B cell (primary cell): Measurements from ENCODE around the gene BRICD5. TPM values are rescaled to one million over a fixed set of nuclear protein-coding genes. Genes with fewer than 3 reads are reported as not detected.

Experiments used
- ATAC-seq: fragments of 200-7000 bp; cut with Tn5 transposase; one replicate; pipeline ENCODE4 v1.10.0; 2021; ENCODE audit warnings: low read depth, mild to moderate bottlenecking, moderate number of reproducible peaks, moderate library complexity
- CTCF ChIA-PET: fragments of 350-600 bp; sonication (Branson Sonifier 250); formaldehyde crosslinking; loops from one replicate; lab custom pipeline; 2021; ENCODE audit warnings: antibody characterized with exemption, inconsistent platforms; lab: Charles Lee
- POLR2A ChIA-PET: fragments of 350-600 bp; sonication (Branson Sonifier 250); formaldehyde crosslinking; loops from one replicate; lab custom pipeline; 2021; ENCODE audit warnings: antibody characterized with exemption; lab: Charles Lee
- DNase-seq: peaks from one replicate; pipeline ENCODE4 v3.0.0; 2013
- H2AFZ ChIP-seq: 2 replicates; pipeline ENCODE4 v1.6.1; 2012; ENCODE audit warnings: mild to moderate bottlenecking, low read depth, low read length; ENCODE audit not compliant: insufficient read depth, poor library complexity, severe bottlenecking
- H3K27ac ChIP-seq, 2 donors: 1 replicate in 1 of 2; 2 replicates in 1 of 2; pipeline ENCODE4 v1.5.1; 2012 to 2013; ENCODE audit warnings: low read length in 2 of 2, mild to moderate bottlenecking in 2 of 2, moderate library complexity in 1 of 2
- H3K27me3 ChIP-seq, 4 experiments: fragments of 200-600 bp in 1 of 4; sonication (generic) in 1 of 4; replicated peaks in 1 of 4; 1 replicate in 2 of 4; 2 replicates in 2 of 4; pipeline versions ENCODE4 v1.6.1 to v1.7.0; 2013 to 2016; ENCODE audit warnings: low read length in 3 of 4, mild to moderate bottlenecking in 2 of 4, mixed read lengths in 1 of 4, moderate library complexity in 1 of 4; ENCODE audit not compliant: insufficient read depth in 4 of 4, control insufficient read depth in 3 of 4; ENCODE audit errors: control extremely low read depth in 1 of 4
- H3K36me3 ChIP-seq, 2 experiments: replicated peaks in 1 of 2; 1 replicate in 1 of 2; 2 replicates in 1 of 2; pipeline versions ENCODE4 v1.6.1 to v1.7.1; 2013; ENCODE audit warnings: low read length in 1 of 2; ENCODE audit not compliant: insufficient read depth in 2 of 2, control insufficient read depth in 1 of 2; ENCODE audit errors: control extremely low read depth in 1 of 2, extremely low read depth in 1 of 2
- H3K4me1 ChIP-seq, 2 donors: fragments of 200-600 bp in 1 of 2; sonication (generic) in 1 of 2; 1 replicate in 1 of 2; 2 replicates in 1 of 2; pipeline versions ENCODE4 v1.5.1 to v1.6.1; 2013 to 2017; ENCODE audit warnings: low read length in 2 of 2; ENCODE audit not compliant: control insufficient read depth in 2 of 2, insufficient read depth in 2 of 2
- H3K4me2 ChIP-seq: replicated peaks from 2 replicates; pipeline ENCODE3; 2012; ENCODE audit warnings: mild to moderate bottlenecking, low read depth, low read length; ENCODE audit not compliant: poor library complexity, severe bottlenecking
- H3K4me3 ChIP-seq, 5 experiments: fragments of 200-600 bp in 1 of 5; sonication (generic) in 1 of 5; 1 replicate in 3 of 5; 2 replicates in 2 of 5; pipeline versions ENCODE4 v1.5.1 to v1.7.0; 2011 to 2016; ENCODE audit warnings: low read length in 4 of 5, mild to moderate bottlenecking in 4 of 5, low read depth in 2 of 5, control low read depth in 1 of 5, moderate library complexity in 1 of 5; ENCODE audit not compliant: insufficient read depth in 1 of 5; ENCODE audit errors: control extremely low read depth in 1 of 5, extremely low read depth in 1 of 5
- H3K79me2 ChIP-seq: fragments of 200-600 bp; sonication (generic); one replicate; pipeline ENCODE4 v1.6.0; 2016; ENCODE audit warnings: low read length; ENCODE audit not compliant: control insufficient read depth, insufficient read depth
- H3K9ac ChIP-seq: fragments of 200-600 bp; sonication (generic); 2 replicates; pipeline ENCODE4 v1.6.1; 2017; ENCODE audit warnings: mild to moderate bottlenecking, low read length, moderate library complexity
- H3K9me3 ChIP-seq, 3 donors: one replicate each; pipeline versions ENCODE4 v1.6.1 to v1.7.1; 2013; ENCODE audit warnings: low read length in 2 of 3; ENCODE audit not compliant: control insufficient read depth in 2 of 3, insufficient read depth in 1 of 3; ENCODE audit errors: control extremely low read depth in 1 of 3
- H4K20me1 ChIP-seq: 2 replicates; pipeline ENCODE4 v1.6.0; 2012; ENCODE audit warnings: mild to moderate bottlenecking, low read length; ENCODE audit not compliant: insufficient read depth, control insufficient read depth, poor library complexity, severe bottlenecking
- H3K27ac Mint-ChIP-seq: one replicate; pipeline ENCODE4 v1.8.0; 2021; ENCODE audit warnings: mixed read lengths
- H3K27me3 Mint-ChIP-seq: one replicate; pipeline ENCODE4 v1.8.0; 2021; ENCODE audit warnings: mixed read lengths
- H3K4me1 Mint-ChIP-seq: one replicate; pipeline ENCODE4 v1.8.0; 2021; ENCODE audit warnings: mixed read lengths
- H3K4me3 Mint-ChIP-seq: one replicate; pipeline ENCODE4 v1.8.0; 2021; ENCODE audit warnings: mixed read lengths
- H3K9me3 Mint-ChIP-seq: one replicate; pipeline ENCODE4 v1.8.0; 2022; ENCODE audit warnings: mixed read lengths; ENCODE audit not compliant: insufficient read depth
- EZH2 ChIP-seq: IDR thresholded peaks from 2 replicates; pipeline ENCODE4 v1.6.1; 2012; ENCODE audit warnings: borderline replicate concordance, low read depth, mild to moderate bottlenecking, moderate library complexity, low read length; ENCODE audit not compliant: insufficient read depth, poor library complexity, severe bottlenecking
- WGBS: methylation state at CpG from one replicate; pipeline ENCODE4 v1.1.5; 2013; ENCODE audit warnings: missing lambda C conversion rate; ENCODE audit not compliant: insufficient coverage; 5-methylcytosine and 5-hydroxymethylcytosine counted together
- intact Hi-C: fragments of 100-400 bp; cut with micrococcal nuclease; formaldehyde crosslinking; loops from one replicate; pipeline ENCODE4 v1.10.0; 2022
- polyA plus RNA-seq: library from polyadenylated mRNA; depleted of rRNA; stranded (reverse); fragments of >200 nt; gene quantifications from 2 replicates; pipeline ENCODE4 v1.2.3, GENCODE V29; 2012
- total RNA-seq, 2 donors: library from RNA; stranded (reverse); fragments of 120-200 nt in 1 of 2; gene quantifications; 1 replicate in 1 of 2; 2 replicates in 1 of 2; pipeline versions ENCODE4 v1.2.3 to v1.2.4, GENCODE V29; 2013 to 2022
- TF ChIP-seq, protein P1 (sequence below): fragments of 200-600 bp; IDR thresholded peaks from one replicate; pipeline ENCODE4 v1.8.0; 2022; ENCODE audit warnings: antibody characterized with exemption, mild to moderate bottlenecking

BRICD5 gene
- total and polyA plus RNA-seq, 2 donors (not counting 1 experiment from before 2014, with no cell fraction given): 11.9 to 18.3 TPM

DNA sequence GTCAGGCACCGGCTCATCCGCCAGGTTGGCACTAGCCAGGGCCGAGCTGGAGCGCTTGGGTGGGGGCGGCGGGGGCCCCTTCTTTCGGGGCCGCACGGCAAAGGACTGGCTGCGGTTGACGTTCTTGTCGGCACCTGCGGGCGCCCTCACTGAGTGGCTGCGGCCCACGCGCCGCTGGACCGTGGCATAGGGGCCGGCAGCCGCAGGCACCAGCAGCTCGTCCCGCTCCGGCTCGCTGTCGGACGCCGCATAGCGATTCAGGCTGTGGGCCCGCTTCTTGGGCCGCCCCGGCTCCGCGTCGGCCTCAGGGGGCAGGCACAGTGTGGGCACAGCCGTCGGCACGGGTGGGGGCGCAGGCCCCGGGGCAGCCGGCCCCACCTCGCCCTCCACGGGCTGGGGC lies 30.2 kb downstream of the BRICD5 start:
- no peaks in the 10 kb centered on the region for H4K20me1 ChIP-seq
- no peak overlapping the region for H3K4me2 ChIP-seq
- Mint-ChIP-seq H3K27me3 (no peaks in the 10 kb centered on the region), H3K4me1 (peaks cover 7% of the 10 kb centered on the region), H3K9me3 (no peaks in the 10 kb centered on the region), H3K4me3 (no peak overlapping the region), H3K27ac (no peak overlapping the region)
- no peaks in the 10 kb centered on the region for H3K79me2 ChIP-seq
- H3K4me3 ChIP-seq: no peak overlapping the region
- H3K4me1 ChIP-seq: no peaks in the 10 kb centered on the region
- no peaks in the 10 kb centered on the region for H3K27me3 ChIP-seq
- intact Hi-C loops: no loop called here
- no peak overlapping the region for H3K9ac ChIP-seq
- ChIA-PET POLR2A (no interaction called here), CTCF (no interaction called here)
- H2AFZ ChIP-seq: no peak overlapping the region
- no peak for TF ChIP-seq EZH2
- TF ChIP-seq, protein P1, sequence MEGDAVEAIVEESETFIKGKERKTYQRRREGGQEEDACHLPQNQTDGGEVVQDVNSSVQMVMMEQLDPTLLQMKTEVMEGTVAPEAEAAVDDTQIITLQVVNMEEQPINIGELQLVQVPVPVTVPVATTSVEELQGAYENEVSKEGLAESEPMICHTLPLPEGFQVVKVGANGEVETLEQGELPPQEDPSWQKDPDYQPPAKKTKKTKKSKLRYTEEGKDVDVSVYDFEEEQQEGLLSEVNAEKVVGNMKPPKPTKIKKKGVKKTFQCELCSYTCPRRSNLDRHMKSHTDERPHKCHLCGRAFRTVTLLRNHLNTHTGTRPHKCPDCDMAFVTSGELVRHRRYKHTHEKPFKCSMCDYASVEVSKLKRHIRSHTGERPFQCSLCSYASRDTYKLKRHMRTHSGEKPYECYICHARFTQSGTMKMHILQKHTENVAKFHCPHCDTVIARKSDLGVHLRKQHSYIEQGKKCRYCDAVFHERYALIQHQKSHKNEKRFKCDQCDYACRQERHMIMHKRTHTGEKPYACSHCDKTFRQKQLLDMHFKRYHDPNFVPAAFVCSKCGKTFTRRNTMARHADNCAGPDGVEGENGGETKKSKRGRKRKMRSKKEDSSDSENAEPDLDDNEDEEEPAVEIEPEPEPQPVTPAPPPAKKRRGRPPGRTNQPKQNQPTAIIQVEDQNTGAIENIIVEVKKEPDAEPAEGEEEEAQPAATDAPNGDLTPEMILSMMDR: no peak
- H3K27ac ChIP-seq: no peak overlapping the region
- ATAC-seq (no peak), DNase-seq (no peak)
- H3K36me3 ChIP-seq: peaks cover 0 to 9% of the 10 kb centered on the region in 2 experiments
- WGBS: 96% methylated on average over 43 of the region's 43 CpGs
- H3K9me3 ChIP-seq: no peaks in the 10 kb centered on the region

DNA sequence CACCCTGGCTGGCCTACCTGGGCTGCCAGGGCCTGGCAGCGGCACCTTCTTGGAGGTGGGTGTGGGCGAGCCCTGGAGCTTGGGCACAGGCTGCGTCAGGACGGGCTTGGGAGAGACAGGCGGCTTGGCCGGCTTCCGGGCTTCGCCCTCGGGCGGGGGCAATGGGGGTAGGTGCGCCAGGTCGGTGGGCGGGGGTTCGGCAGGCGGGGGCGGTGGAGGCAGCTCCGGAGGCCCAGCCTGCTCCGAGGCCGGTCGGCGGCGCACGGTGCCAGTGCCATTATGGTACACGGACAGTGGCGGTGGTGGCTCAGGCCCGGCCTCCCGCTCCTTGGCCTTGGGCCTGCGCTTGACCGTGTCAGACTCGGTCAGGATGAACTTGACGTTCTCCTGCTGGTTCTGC lies 31.1 kb downstream of the BRICD5 start:
- H3K36me3 ChIP-seq: peaks cover 0 to 14% of the 10 kb centered on the region in 2 experiments
- 98% methylated on average over 31 of the region's 31 CpGs for WGBS
- DNase-seq (no peak), ATAC-seq (no peak)
- H3K4me1 ChIP-seq: no peaks in the 10 kb centered on the region
- CTCF ChIA-PET: no interaction called here
- Mint-ChIP-seq H3K9me3 (no peaks in the 10 kb centered on the region), H3K4me1 (peaks cover 7% of the 10 kb centered on the region), H3K27me3 (no peaks in the 10 kb centered on the region), H3K27ac (no peak overlapping the region), H3K4me3 (no peak overlapping the region)
- H3K4me3 ChIP-seq: no peak overlapping the region
- H4K20me1 ChIP-seq: no peaks in the 10 kb centered on the region
- no peak overlapping the region for H2AFZ ChIP-seq
- no peak overlapping the region for H3K4me2 ChIP-seq
- H3K27ac ChIP-seq: no peak overlapping the region
- no peaks in the 10 kb centered on the region for H3K79me2 ChIP-seq
- no peaks in the 10 kb centered on the region for H3K27me3 ChIP-seq
- no peaks in the 10 kb centered on the region for H3K9me3 ChIP-seq
- POLR2A ChIA-PET: no interaction called here
- TF ChIP-seq, protein P1: no peak
- no peak for TF ChIP-seq EZH2
- intact Hi-C loops: no loop called here
- H3K9ac ChIP-seq: no peak overlapping the region
